GM20000 (cell line): Measurements from ENCODE around the gene RND1.
"Not testable (repeated sequence)": the region's sequence is repeated elsewhere in the genome, so short reads cannot be mapped to it uniquely, and the experiment has no call there.

Source experiments
- DNase-seq: peaks from one replicate; pipeline ENCODE4 v3.0.0; 2012; ENCODE audit warnings: low spot score
- CTCF ChIP-seq: IDR thresholded peaks from 2 replicates; pipeline ENCODE4 v1.5.1; 2012; ENCODE audit warnings: mild to moderate bottlenecking, control low read depth; ENCODE audit errors: extremely low read depth, missing control alignments

The RND1 gene

GRCh38 chr12:48880647-48881046, 15.0 kb upstream of the RND1 start:
- DNase-seq: no peak
- TF ChIP-seq CTCF: no peak

DNA sequence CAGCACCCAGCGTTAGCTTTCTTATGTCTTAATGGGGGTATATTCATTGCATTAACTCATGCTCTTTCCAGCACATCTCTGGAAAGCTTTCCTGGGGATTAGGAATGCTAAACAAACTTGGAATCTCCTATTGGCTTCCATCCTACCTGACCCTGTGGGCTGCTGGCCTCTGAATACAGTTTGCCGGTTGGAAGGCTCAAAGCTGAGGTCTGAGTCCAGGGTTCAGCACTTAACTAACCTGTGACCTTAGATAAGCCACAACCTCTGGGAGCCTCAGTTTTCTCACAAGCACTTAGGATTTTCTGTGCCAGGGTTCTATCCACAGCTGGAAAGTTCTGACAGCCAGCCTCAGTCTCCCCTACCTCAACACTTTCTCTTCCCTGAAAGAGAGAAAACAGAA, 12.9 kb upstream of the RND1 start:
- no peak for DNase-seq
- TF ChIP-seq CTCF: no peak

DNA sequence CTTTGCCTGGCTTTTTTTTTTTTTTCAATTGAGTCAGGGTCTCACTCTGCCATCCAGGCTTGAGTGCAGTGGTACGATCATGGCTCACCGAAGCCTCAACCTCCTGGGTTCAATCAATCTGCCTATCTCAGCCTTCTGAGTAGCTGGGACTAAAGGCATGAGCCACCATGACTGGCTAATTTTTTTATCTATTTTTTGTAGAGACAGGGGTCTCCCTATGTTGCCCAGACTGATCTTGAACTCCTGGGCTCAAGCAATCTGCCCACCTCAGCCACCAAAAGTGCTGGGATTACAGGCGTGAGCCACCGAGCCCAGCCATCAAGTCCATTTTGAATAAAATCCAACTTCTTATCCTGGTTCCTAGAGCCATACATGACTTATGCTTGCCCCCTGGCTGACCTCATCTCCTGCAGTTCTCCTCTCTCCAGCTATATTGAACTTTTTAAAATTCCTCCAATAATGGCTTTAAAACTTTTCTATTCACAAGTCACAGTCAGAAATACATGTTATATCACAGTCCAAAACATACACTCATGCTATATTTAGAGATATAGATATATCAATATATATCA, 10.4 kb upstream of the RND1 start:
- no peak for TF ChIP-seq CTCF
- no peak for DNase-seq

DNA sequence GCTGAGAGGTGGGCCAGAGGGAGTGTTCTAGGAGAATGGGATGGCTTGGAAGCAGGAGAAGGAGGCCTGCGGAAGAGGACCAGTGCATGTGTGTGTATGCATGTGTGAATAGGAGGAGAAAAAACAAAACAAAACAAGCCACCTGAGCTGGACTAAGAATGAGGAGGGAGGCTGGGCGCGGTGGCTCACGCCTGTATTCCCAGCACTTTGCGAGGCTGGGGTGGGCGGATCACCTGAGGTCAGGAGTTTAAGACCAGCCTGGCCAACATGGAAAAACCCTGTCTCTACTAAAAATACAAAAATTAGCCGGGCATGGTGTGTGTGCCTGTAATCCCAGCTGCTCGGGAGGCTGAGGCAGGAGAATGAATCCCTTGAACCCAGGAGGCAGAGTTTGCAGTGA, 7.9 kb upstream of the RND1 start:
- DNase-seq: not testable (repeated sequence)

GRCh38 chr12:48873096-48873495, 7.4 kb upstream of the RND1 start:
- TF ChIP-seq CTCF: no peak
- DNase-seq: no peak

- DNase-seq: no peak
- TF ChIP-seq CTCF: no peak
These were observed 3.5 kb upstream of the RND1 start for GRCh38 chr12:48869191-48869590.

DNA sequence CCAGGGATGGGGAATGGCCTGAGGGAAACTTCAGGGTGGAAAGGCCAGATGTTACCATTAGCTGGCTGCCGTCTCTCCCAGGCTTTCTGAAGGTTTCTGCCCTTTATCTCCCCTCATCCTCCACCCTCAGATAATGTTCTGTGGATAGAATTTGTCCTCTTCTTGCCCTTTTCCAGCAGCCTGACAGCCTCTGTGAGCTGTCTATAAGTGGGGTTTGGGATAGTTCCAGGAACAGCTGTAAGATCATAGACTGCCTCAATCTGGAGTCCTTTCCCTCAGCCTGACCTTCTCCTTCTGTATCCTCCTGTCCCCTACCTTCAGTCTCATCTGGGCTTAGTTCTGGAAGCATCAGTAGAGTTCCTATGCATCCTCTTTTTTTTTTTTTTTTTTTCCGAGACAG, 2.8 kb upstream of the RND1 start:
- DNase-seq: no peak
- TF ChIP-seq CTCF: no peak

DNA sequence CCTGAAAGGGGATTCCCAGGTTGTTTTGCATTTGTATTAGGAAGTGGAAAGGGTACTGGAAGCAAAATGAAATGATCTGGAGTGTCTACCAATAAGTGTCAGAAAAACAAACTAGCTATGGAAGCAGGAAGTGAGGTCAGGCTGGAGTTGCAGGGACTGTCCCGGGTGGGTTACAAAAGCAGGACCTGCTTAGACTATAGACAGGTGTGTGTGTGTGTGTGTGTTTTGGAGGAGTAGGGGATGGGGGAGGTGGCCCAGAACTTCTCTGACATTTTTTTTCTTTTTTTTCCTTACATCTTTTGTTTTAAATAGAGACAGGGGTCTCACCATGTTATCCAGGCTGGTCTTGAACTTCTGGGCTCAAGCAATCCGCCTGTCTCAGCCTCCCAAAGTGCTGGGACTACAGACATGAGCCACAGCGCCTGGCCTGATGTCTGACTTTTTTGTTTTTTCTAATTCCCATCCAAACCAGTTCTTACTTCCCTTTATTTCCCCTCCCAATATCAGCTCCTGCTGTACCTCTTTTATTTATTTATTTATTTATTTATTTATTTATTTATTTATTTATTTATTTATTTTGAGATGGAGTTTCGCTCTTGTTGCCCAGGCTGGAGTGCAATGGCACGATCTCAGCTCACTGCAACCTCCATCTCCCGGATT, 512 bp upstream of the RND1 start:
- TF ChIP-seq CTCF: no peak

More for the DNA sequence above, 512 bp upstream of the RND1 start:
- DNase-seq: no peak
